H1 (cell line): Measurements from ENCODE around the gene ELL2. TPM values are rescaled to one million over a fixed set of nuclear protein-coding genes. Genes with fewer than 3 reads are reported as not detected.

ENCODE experiments used
- CTCF ChIA-PET: fragments of 300-600 bp; sonication (Branson Sonifier 250); formaldehyde crosslinking; loops from one replicate; lab custom pipeline; 2021; ENCODE audit not compliant: partially characterized antibody; lab: Charles Lee
- POLR2A ChIA-PET: fragments of 300-600 bp; sonication (Branson Sonifier 250); formaldehyde crosslinking; loops from one replicate; lab custom pipeline; 2021; ENCODE audit warnings: inconsistent platforms; ENCODE audit not compliant: partially characterized antibody; lab: Charles Lee
- DNase-seq, 2 experiments: peaks; one replicate each; pipeline versions ENCODE4 v3.0.0 to v3.0.0-alpha.2; 2010 to 2022; ENCODE audit warnings: low spot score in 2 of 2, low read depth in 1 of 2, mixed read lengths in 1 of 2
- FAIRE-seq: peaks from 2 replicates; lab custom pipeline; 2011; peaks lifted over from hg19 to GRCh38; lab: Jason Lieb, UNC
- H2AFZ ChIP-seq: 2 replicates; pipeline ENCODE4 v1.8.1; 2012; ENCODE audit warnings: low read length, inconsistent platforms
- H2AK5ac ChIP-seq: 2 replicates; pipeline ENCODE4 v1.6.1; 2013; ENCODE audit warnings: low read depth, low read length
- H2BK120ac ChIP-seq: replicated peaks from 2 replicates; pipeline ENCODE3; 2013; ENCODE audit warnings: low read depth, low read length, inconsistent platforms
- H2BK12ac ChIP-seq: 2 replicates; pipeline ENCODE4 v1.6.1; 2013; ENCODE audit warnings: low read depth, low read length
- H2BK15ac ChIP-seq: 2 replicates; pipeline ENCODE4 v1.6.1; 2013; ENCODE audit warnings: low read length
- H2BK20ac ChIP-seq: 2 replicates; pipeline ENCODE4 v1.6.1; 2013; ENCODE audit warnings: low read length
- H2BK5ac ChIP-seq: 2 replicates; pipeline ENCODE4 v1.6.1; 2013; ENCODE audit warnings: low read depth, low read length
- H3K14ac ChIP-seq: 2 replicates; pipeline ENCODE4 v1.6.1; 2013; ENCODE audit warnings: inconsistent platforms; ENCODE audit not compliant: insufficient read length
- H3K18ac ChIP-seq: 2 replicates; pipeline ENCODE4 v1.6.1; 2013; ENCODE audit warnings: low read length; ENCODE audit errors: extremely low read depth
- H3K23ac ChIP-seq: 2 replicates; pipeline ENCODE4 v1.6.1; 2013; ENCODE audit warnings: inconsistent platforms; ENCODE audit not compliant: insufficient read length
- H3K23me2 ChIP-seq: 2 replicates; pipeline ENCODE4 v1.6.1; 2013; ENCODE audit warnings: low read depth, low read length
- H3K27ac ChIP-seq: 2 replicates; pipeline ENCODE4 v1.6.1; 2011; ENCODE audit warnings: low read depth, low read length, inconsistent platforms
- H3K27me3 ChIP-seq, 4 experiments: replicated peaks in 1 of 4; 1 replicate in 1 of 4; 2 replicates in 3 of 4; pipeline versions ENCODE4 v1.6.1 to v1.8.1; 2011 to 2013; ENCODE audit warnings: low read length in 3 of 4, mild to moderate bottlenecking in 3 of 4, inconsistent platforms in 2 of 4, mixed read lengths in 2 of 4, moderate library complexity in 1 of 4; ENCODE audit not compliant: control insufficient read depth in 3 of 4, insufficient read depth in 3 of 4; ENCODE audit errors: extremely low read depth in 1 of 4
- H3K36me3 ChIP-seq, 4 experiments: 2 replicates each; pipeline versions ENCODE4 v1.6.1 to v1.8.1; 2011 to 2013; ENCODE audit warnings: mild to moderate bottlenecking in 4 of 4, low read length in 3 of 4, moderate library complexity in 2 of 4, control low read depth in 1 of 4, inconsistent platforms in 1 of 4; ENCODE audit not compliant: insufficient read depth in 4 of 4, control insufficient read depth in 2 of 4
- H3K4ac ChIP-seq: replicated peaks from 2 replicates; pipeline ENCODE3; 2013; ENCODE audit warnings: low read length, low read depth, mixed read lengths, inconsistent platforms; ENCODE audit not compliant: insufficient read length
- H3K4me1 ChIP-seq, 4 experiments: replicated peaks in 1 of 4; 1 replicate in 1 of 4; 2 replicates in 3 of 4; pipeline versions ENCODE4 v1.6.1 to v1.8.1; 2011 to 2013; ENCODE audit warnings: low read length in 3 of 4, inconsistent platforms in 2 of 4, mixed read lengths in 1 of 4; ENCODE audit not compliant: insufficient read depth in 4 of 4, control insufficient read depth in 3 of 4
- H3K4me2 ChIP-seq, 2 experiments: 2 replicates each; pipeline versions ENCODE4 v1.6.1 to v1.8.1; 2011 to 2013; ENCODE audit warnings: low read depth in 2 of 2, low read length in 2 of 2, control low read depth in 1 of 2, inconsistent platforms in 1 of 2, mild to moderate bottlenecking in 1 of 2; ENCODE audit not compliant: insufficient read depth in 1 of 2
- H3K4me3 ChIP-seq, 4 experiments: fragments of 200-600, 300-600 bp in 1 of 4; sonication (generic), shearing (Covaris generic), sonication (Bioruptor Twin) in 1 of 4; 2 replicates each; pipeline versions ENCODE4 v1.5.1 to v1.8.1; 2011 to 2016; ENCODE audit warnings: low read length in 4 of 4, low read depth in 3 of 4, control low read depth in 2 of 4, inconsistent platforms in 2 of 4, mild to moderate bottlenecking in 2 of 4, mixed read lengths in 1 of 4, moderate library complexity in 1 of 4; ENCODE audit not compliant: insufficient read depth in 2 of 4; ENCODE audit errors: extremely low read depth in 1 of 4
- H3K56ac ChIP-seq: replicated peaks from 2 replicates; pipeline ENCODE3; 2013; ENCODE audit warnings: low read depth, mild to moderate bottlenecking, mixed read lengths, low read length, inconsistent platforms; ENCODE audit not compliant: insufficient read length
- H3K79me1 ChIP-seq: 2 replicates; pipeline ENCODE4 v1.6.1; 2013; ENCODE audit warnings: low read depth, low read length, control low read depth
- H3K79me2 ChIP-seq, 2 experiments: 2 replicates each; pipeline versions ENCODE4 v1.6.1 to v1.8.1; 2012 to 2013; ENCODE audit warnings: low read length in 2 of 2, mild to moderate bottlenecking in 2 of 2, inconsistent platforms in 1 of 2; ENCODE audit not compliant: insufficient read depth in 2 of 2, control insufficient read depth in 1 of 2
- H3K9ac ChIP-seq, 4 experiments: replicated peaks in 1 of 4; 1 replicate in 1 of 4; 2 replicates in 3 of 4; pipeline versions ENCODE4 v1.6.1 to v1.8.1; 2011 to 2013; ENCODE audit warnings: low read depth in 3 of 4, low read length in 3 of 4, control low read depth in 2 of 4, mild to moderate bottlenecking in 2 of 4, moderate library complexity in 2 of 4, inconsistent platforms in 1 of 4; ENCODE audit errors: extremely low read depth in 1 of 4
- H3K9me3 ChIP-seq, 2 experiments: 2 replicates each; pipeline versions ENCODE4 v1.6.1 to v1.8.1; 2012 to 2013; ENCODE audit warnings: mild to moderate bottlenecking in 2 of 2, moderate library complexity in 2 of 2, control low read depth in 1 of 2, inconsistent platforms in 1 of 2, low read depth in 1 of 2, low read length in 1 of 2, mixed read lengths in 1 of 2; ENCODE audit not compliant: insufficient read depth in 2 of 2
- H4K20me1 ChIP-seq, 2 experiments: replicated peaks in 1 of 2; 2 replicates each; pipeline versions ENCODE3 to v1.8.1; 2011 to 2013; ENCODE audit warnings: inconsistent platforms in 2 of 2, low read length in 2 of 2, mild to moderate bottlenecking in 1 of 2; ENCODE audit not compliant: insufficient read depth in 2 of 2, control insufficient read depth in 1 of 2
- H4K5ac ChIP-seq: 2 replicates; pipeline ENCODE4 v1.6.1; 2013; ENCODE audit warnings: low read length, low read depth, mixed read lengths, inconsistent platforms; ENCODE audit not compliant: insufficient read length
- H4K8ac ChIP-seq: 2 replicates; pipeline ENCODE4 v1.8.0; 2013; ENCODE audit warnings: mild to moderate bottlenecking, moderate library complexity, low read length, inconsistent platforms; ENCODE audit not compliant: insufficient read depth; ENCODE audit errors: extremely low read depth
- H4K91ac ChIP-seq: replicated peaks from 2 replicates; pipeline ENCODE3; 2013; ENCODE audit warnings: low read length, mixed read lengths, inconsistent platforms; ENCODE audit not compliant: insufficient read length
- ATF2 ChIP-seq: IDR thresholded peaks from 2 replicates; pipeline ENCODE4 v1.6.1; 2012; ENCODE audit warnings: low read length, inconsistent platforms
- CBX5 ChIP-seq: fragments of 300-800, 300-1000 bp; sonication (generic); IDR thresholded peaks from 2 replicates; pipeline ENCODE4 v1.7.1; 2016; ENCODE audit warnings: antibody characterized with exemption, low read length, low read depth
- CHD1 ChIP-seq: IDR thresholded peaks from 2 replicates; pipeline ENCODE4 v1.6.1; 2012; ENCODE audit warnings: low read depth, low read length, improper control_type of control experiment
- MAX ChIP-seq: IDR thresholded peaks from 2 replicates; pipeline ENCODE4 v1.6.1; 2012; ENCODE audit warnings: inconsistent platforms
- NANOG ChIP-seq: IDR thresholded peaks from 2 replicates; pipeline ENCODE4 v1.6.1; 2011; ENCODE audit warnings: low read length, low read depth, mild to moderate bottlenecking, inconsistent platforms; ENCODE audit not compliant: insufficient read depth, poor library complexity, severe bottlenecking
- NRF1 ChIP-seq: IDR thresholded peaks from 2 replicates; pipeline ENCODE4 v1.6.1; 2011; ENCODE audit warnings: mild to moderate bottlenecking, low read depth, low read length, improper control_type of control experiment
- POLR2AphosphoS5 ChIP-seq: IDR thresholded peaks from 2 replicates; pipeline ENCODE4 v1.6.1; 2011; ENCODE audit warnings: low read depth, low read length
- POU5F1 ChIP-seq: IDR thresholded peaks from 2 replicates; pipeline ENCODE4 v1.6.1; 2011; ENCODE audit warnings: low read depth, mild to moderate bottlenecking, low read length, moderate library complexity
- YY1 ChIP-seq: IDR thresholded peaks from 2 replicates; pipeline ENCODE4 v1.6.1; 2011; ENCODE audit warnings: low read depth, mild to moderate bottlenecking, low read length
- WGBS, 2 experiments: shearing (Covaris generic) in 1 of 2; methylation state at CpG; one replicate each; pipeline versions ENCODE4 v1.1.6 to v1.1.7; 2013 to 2015; ENCODE audit warnings: low lambda C conversion rate in 2 of 2, mixed read lengths in 2 of 2, inconsistent platforms in 1 of 2, low coverage in 1 of 2, missing lambda C conversion rate in 1 of 2; ENCODE audit not compliant: insufficient replicate concordance in 2 of 2, insufficient coverage in 1 of 2, insufficient read length in 1 of 2; ENCODE audit errors: extremely low coverage in 1 of 2, missing lambda C conversion rate in 1 of 2; 5-methylcytosine and 5-hydroxymethylcytosine counted together
- polyA plus RNA-seq, 7 experiments: library from polyadenylated mRNA; depleted of rRNA in 3 of 7; stranded (reverse) in 5 of 7; unstranded in 2 of 7; fragments of >200 nt in 5 of 7; fragments of 200-250 nt in 2 of 7; gene quantifications; 1 replicate in 5 of 7; 2 replicates in 1 of 7; 4 replicates in 1 of 7; pipeline versions ENCODE4 v1.2.1 to v1.2.3, GENCODE V29; 2011 to 2013; ENCODE audit warnings: missing spikeins in 2 of 7, mixed read lengths in 2 of 7
- total RNA-seq: library from RNA; stranded (reverse); fragmentation: NEBNext Ultra II Directional; extraction: Animal tissue kit (Norgen Biotek cat#: 25700); gene quantifications from 2 replicates; pipeline ENCODE4 v1.2.1, GENCODE V29; 2021

ELL2 gene
- total and polyA plus RNA-seq, 2 of the 8 experiments (the other 6 are each of a cell fraction or from before 2014, with no cell fraction given) = 6.3 to 29.4 TPM

- H3K79me1 ChIP-seq = no peaks in the 10 kb centered on the region
- no peaks in the 10 kb centered on the region for H3K9me3 ChIP-seq
- no peak overlapping the region for H2BK20ac ChIP-seq
- no peak overlapping the region for H2BK120ac ChIP-seq
- H4K5ac ChIP-seq = no peak overlapping the region
- 23% methylated on average over 28 of the region's 28 CpGs; no CpG with 5 or more reads in 1 of the 2 experiments for WGBS, 2 experiments
- no peaks in the 10 kb centered on the region; a peak in 1 of 7 replicates for H3K27me3 ChIP-seq
- no peak overlapping the region for H2AK5ac ChIP-seq
- H2AFZ ChIP-seq = peak overlapping the region; percentile 97
- H2BK15ac ChIP-seq = peak overlapping the region; percentile 93; the same call in 1 of the 2 replicates
- H3K23ac ChIP-seq = no peak overlapping the region
- no peak overlapping the region for H3K4ac ChIP-seq
- H3K23me2 ChIP-seq = no peaks in the 10 kb centered on the region
- no peaks in the 10 kb centered on the region for H4K20me1 ChIP-seq
- H3K4me3 ChIP-seq = peak overlapping the region in 2 of 4 experiments; percentile 7 to 32; a peak in 1 of 8 replicates
- peak overlapping the region; percentile 44; the same call in 1 of the 2 replicates for H3K18ac ChIP-seq
- ChIA-PET POLR2A (no interaction called here), CTCF (interaction anchor here (0.6 to 4.4 kb wide), 18 partner anchors 9 to 1549 kb away, joined by 3 to 43 read pairs (median 3); no protein-coding TSS in a partner anchor)
- peak overlapping the region; percentile 89 for H2BK12ac ChIP-seq
- H3K14ac ChIP-seq = no peak overlapping the region
- DNase-seq (peak; percentile 82 to 96), FAIRE-seq (no peak)
- peak overlapping the region; percentile 2 to 68; a peak in 3 of 4 replicates for H3K4me2 ChIP-seq
- no peak overlapping the region for H4K91ac ChIP-seq
- H3K56ac ChIP-seq = no peak overlapping the region
- no peaks in the 10 kb centered on the region; a peak in 2 of 7 replicates for H3K4me1 ChIP-seq
- no peak overlapping the region for H2BK5ac ChIP-seq
- H4K8ac ChIP-seq = no peak overlapping the region
- H3K79me2 ChIP-seq = no peaks in the 10 kb centered on the region
- no peak overlapping the region for H3K9ac ChIP-seq
- no peaks in the 10 kb centered on the region for H3K36me3 ChIP-seq
- no peak overlapping the region for H3K27ac ChIP-seq
- no peak for TF ChIP-seq POLR2AphosphoS5
- TF ChIP-seq MAX = peak; percentile 39; the same call in 1 of the 2 replicates
- TF ChIP-seq YY1 = 0 out of 2 replicates have a peak, but pooled peaks have one; percentile 47
- peak; percentile 63 for TF ChIP-seq NANOG
- TF ChIP-seq CHD1 = no peak
- TF ChIP-seq CBX5 = no peak
- TF ChIP-seq NRF1 = no peak
- no peak for TF ChIP-seq POU5F1
- peak; percentile 55; the same call in 1 of the 2 replicates for TF ChIP-seq ATF2
These were observed 102.7 kb downstream of the ELL2 start for GRCh38 chr5:95858661-95859595.
